Measurements from ENCODE around the gene ABI2. TPM values are rescaled to one million over a fixed set of nuclear protein-coding genes. Genes with fewer than 3 reads are reported as not detected.
"Not testable (repeated sequence)": the region's sequence is repeated elsewhere in the genome, so short reads cannot be mapped to it uniquely, and the experiment has no call there.

The ABI2 gene
- total and polyA plus RNA-seq, 2 of the 4 experiments (the other 2 are of a cell fraction) = 35.7 to 54.0 TPM

DNA sequence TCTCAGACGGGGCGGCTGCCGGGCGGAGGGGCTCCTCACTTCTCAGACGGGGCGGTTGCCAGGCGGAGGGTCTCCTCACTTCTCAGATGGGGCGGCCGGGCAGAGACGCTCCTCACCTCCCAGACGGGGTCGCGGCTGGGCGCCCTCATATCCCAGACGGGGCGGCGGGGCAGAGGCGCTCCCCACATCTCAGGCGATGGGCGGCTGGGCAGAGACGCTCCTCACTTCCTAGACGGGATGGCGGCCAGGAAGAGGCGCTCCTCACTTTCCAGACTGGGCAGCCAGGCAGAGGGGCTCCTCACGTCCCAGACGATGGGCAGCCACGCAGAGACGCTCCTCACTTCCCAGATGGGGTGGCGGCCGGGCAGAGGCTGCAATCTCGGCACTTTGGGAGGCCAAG is 44.5 kb downstream of the ABI2 start:
- H3K4me3 ChIP-seq (ENCODE audit: insufficient read depth, low read depth, low read length); CTCF ChIA-PET; BruUV-seq (replicated peaks); H3K56ac ChIP-seq (ENCODE audit: extremely low read depth, insufficient read depth, low read length); H3K36me3 ChIP-seq (ENCODE audit: control insufficient read depth, insufficient read depth, low read length); in situ Hi-C loops (cut with MboI; ENCODE audit: low sequenced_read_pairs); H2AFZ ChIP-seq (replicated peaks; ENCODE audit: low read length, poor library complexity); H2AK9ac ChIP-seq (replicated peaks; ENCODE audit: low read depth, low read length, poor library complexity); H4K91ac ChIP-seq (ENCODE audit: insufficient read depth, low read depth, low read length); H2BK120ac ChIP-seq (ENCODE audit: low read depth, low read length); POLR2A ChIA-PET (ENCODE audit: unreplicated experiment); H3K9me3 ChIP-seq (ENCODE audit: control insufficient read depth, insufficient read depth, low read length); H3K27me3 ChIP-seq (ENCODE audit: control insufficient read depth, insufficient read depth, low read length); H4K5ac ChIP-seq (ENCODE audit: low read depth, low read length); ATAC-seq (ENCODE audit: low read depth); dilution Hi-C loops (cut with HindIII; ENCODE audit: low sequenced_read_pairs, unreplicated experiment); DNase-seq; H2AK5ac ChIP-seq (ENCODE audit: low read depth, low read length); H3K14ac ChIP-seq (replicated peaks; ENCODE audit: low read depth, low read length); H3K4ac ChIP-seq (ENCODE audit: low read depth, low read length); H2BK15ac ChIP-seq (ENCODE audit: low read depth, low read length); H4K8ac ChIP-seq (ENCODE audit: low read depth in 2 of 2, low read length in 2 of 2); H2BK5ac ChIP-seq (ENCODE audit: low read depth, low read length, poor library complexity, severe bottlenecking); H3K18ac ChIP-seq (ENCODE audit: low read depth, low read length); H3K4me1 ChIP-seq (ENCODE audit: control insufficient read depth, insufficient read depth, low read length); H3K9me1 ChIP-seq (ENCODE audit: insufficient read depth, low read length); H3K23ac ChIP-seq (ENCODE audit: low read depth, low read length); H4K20me1 ChIP-seq (ENCODE audit: insufficient read depth, low read length); H3K9ac ChIP-seq (ENCODE audit: low read depth, low read length); intact Hi-C loops (cut with micrococcal nuclease); H3K27ac ChIP-seq (ENCODE audit: insufficient read depth, low read length); H3K4me2 ChIP-seq (ENCODE audit: low read depth, low read length); H2BK20ac ChIP-seq (ENCODE audit: low read depth, low read length): not testable (repeated sequence)
- H3K79me1 ChIP-seq (ENCODE audit: low read depth in 1 of 2, low read length in 2 of 2) = peaks cover 12 to 28% of the 10 kb centered on the region in 2 experiments
- no CpG with 5 or more reads among the region's 31 CpGs for WGBS, 2 experiments (ENCODE audit: extremely low coverage in 2 of 2, insufficient read length in 1 of 2)
